ENCODE measurements around the gene SAP30L.

DNA sequence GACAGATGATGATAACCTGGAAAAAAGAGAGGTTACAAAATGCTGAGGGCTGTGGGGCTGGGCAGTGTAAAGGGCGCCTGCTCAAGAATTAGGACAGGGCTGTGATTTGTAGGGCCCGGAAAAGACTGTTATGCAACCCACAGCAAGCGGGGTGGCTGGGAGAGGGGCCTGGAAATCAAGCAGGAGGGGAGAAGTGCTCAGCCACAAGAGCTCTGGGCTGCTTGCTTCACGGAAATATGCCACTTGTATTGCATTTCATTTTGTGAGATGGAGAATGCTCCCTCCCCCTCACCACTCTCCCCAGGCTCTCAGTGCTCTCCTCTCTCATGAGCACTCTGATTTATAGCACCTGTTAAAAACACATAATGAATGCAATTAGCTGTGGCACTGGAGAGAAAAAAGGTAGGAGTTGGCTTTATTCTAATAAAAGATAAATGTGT is 40.6 kb downstream of the SAP30L start:
- TF ChIP-seq, protein P1, sequence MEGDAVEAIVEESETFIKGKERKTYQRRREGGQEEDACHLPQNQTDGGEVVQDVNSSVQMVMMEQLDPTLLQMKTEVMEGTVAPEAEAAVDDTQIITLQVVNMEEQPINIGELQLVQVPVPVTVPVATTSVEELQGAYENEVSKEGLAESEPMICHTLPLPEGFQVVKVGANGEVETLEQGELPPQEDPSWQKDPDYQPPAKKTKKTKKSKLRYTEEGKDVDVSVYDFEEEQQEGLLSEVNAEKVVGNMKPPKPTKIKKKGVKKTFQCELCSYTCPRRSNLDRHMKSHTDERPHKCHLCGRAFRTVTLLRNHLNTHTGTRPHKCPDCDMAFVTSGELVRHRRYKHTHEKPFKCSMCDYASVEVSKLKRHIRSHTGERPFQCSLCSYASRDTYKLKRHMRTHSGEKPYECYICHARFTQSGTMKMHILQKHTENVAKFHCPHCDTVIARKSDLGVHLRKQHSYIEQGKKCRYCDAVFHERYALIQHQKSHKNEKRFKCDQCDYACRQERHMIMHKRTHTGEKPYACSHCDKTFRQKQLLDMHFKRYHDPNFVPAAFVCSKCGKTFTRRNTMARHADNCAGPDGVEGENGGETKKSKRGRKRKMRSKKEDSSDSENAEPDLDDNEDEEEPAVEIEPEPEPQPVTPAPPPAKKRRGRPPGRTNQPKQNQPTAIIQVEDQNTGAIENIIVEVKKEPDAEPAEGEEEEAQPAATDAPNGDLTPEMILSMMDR (optimal IDR thresholded peaks at IDR 0.05 in 1 of 3, IDR thresholded peaks at IDR 0.05 in 1 of 3, conservative IDR thresholded peaks at IDR 0.05 in 1 of 3; ENCODE audit: extremely low read depth in 1 of 3, insufficient read depth in 2 of 3, low read length in 3 of 3): no peak
- no peak for TF ChIP-seq EZH2 (IDR thresholded peaks at IDR 0.05; ENCODE audit: low read length)

All from keratinocyte (primary cell).